NCI-H524 treated with DMSO at 0.1 percent for 48 hours (cell line): ENCODE results near the gene CCL28.
"Not testable (repeated sequence)": the region's sequence is repeated elsewhere in the genome, so short reads cannot be mapped to it uniquely, and the experiment has no call there.

ENCODE experiments used
- DNase-seq: peaks from one replicate; lab custom pipeline; 2025; lab: John Stamatoyannopoulos, UW

CCL28 gene, protein sequence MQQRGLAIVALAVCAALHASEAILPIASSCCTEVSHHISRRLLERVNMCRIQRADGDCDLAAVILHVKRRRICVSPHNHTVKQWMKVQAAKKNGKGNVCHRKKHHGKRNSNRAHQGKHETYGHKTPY

DNA sequence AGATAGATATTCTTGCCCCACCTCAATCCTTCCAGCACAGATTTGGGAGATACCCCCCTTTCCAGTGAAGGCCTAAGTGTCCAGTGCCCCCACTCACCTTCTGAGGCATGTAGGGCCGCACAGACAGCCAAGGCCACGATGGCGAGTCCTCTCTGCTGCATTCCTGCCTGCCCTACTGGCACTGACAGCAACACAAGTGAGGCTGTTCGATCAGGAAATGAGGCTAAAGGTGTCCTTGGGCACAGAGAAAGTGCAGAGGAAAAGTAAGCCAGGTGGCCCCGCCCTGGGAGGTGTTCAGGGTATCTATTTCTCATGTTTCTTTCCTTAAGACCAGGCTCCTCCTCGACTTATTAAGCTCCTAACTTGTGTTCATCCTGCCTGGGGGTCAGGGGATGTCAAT is at the start of gene CCL28:
Gene CCL28 (minus strand): TSS at position 236 of the 400 bp plus-strand sequence. CDS start 75 bp downstream, at position 161.
- DNase-seq: no peak

DNA sequence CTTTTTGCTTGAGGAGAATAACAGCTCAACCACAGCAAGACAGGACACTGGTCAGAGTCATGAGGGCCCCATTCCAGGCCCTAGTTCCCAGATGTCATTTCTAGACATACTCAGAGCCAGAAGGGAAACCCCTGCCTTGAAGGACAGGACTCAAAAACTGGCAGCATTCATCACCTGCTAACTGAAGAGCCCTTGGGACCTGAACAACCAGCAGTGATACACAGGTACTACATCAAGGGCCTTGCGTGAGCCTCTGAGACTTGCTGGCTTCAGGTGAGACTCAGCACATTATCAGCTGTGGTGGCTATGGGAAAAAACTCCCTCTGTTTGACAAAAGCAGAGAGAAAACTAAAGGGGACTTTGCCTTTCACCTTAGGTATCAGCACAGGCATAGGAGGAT is 48.9 kb upstream of the CCL28 start:
- DNase-seq: no peak

DNA sequence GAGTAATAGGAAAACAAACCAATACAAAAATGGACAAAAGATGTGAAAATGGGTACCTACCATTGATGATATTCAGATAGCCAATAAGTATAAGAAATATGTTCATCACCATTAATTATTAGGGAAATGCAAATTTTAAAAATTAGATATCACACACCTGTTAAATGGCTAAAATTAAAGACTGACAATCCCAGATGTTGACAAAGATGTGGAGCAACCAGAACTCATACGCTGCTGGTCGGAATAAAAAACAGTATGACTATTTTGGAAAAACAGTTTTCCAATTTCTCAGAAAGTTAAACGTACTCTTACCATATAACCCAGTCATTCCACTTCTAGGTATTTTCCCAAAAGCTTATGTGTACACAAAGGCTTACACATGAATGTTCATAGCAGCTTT is 44.4 kb upstream of the CCL28 start:
- DNase-seq: no peak

DNA sequence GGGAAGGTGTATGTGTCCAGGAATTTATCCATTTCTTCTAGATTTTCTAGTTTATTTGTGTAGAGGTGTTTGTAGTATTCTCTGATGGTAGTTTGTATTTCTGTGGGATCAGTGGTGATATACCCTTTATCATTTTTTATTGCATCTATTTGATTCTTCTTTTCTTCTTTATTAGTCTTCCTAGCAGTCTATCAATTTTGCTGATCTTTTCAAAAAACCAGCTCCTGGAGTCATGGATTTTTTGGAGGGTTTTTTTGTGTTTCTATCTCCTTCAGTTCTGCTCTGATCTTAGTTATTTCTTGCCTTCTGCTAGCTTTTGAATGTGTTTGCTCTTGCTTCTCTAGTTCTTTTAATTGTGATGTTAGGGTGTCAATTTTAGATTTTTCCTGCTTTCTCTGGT is 29.4 kb upstream of the CCL28 start:
- not testable (repeated sequence) for DNase-seq

DNA sequence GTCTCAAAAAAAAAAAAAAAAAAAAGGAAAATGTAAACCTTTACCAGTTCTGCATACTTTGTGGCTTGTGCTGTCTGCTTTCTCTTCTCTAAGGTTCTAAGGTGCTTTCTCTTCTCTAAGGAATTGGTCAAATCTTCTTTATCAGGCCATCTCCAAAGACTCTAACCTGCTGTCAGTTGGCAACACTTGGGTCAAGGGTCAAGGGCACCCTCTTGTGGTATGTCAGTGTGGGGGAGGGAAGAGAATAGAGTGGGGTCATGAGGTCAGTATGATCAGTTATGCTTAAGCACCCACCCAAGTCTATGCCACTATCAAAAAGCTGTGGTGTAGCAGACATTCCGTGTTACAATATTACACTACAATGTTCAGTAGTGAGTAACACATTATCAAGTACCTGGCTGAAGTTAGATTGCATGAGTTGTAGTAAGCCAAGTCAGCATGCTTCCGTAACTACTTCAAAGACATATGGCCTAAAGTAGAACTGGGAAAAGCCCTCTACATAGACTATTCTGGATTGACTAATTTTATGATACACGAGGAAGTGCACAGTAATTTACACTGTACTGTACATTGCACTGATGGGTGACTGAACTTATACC is 25.0 kb upstream of the CCL28 start:
- no peak for DNase-seq

DNA sequence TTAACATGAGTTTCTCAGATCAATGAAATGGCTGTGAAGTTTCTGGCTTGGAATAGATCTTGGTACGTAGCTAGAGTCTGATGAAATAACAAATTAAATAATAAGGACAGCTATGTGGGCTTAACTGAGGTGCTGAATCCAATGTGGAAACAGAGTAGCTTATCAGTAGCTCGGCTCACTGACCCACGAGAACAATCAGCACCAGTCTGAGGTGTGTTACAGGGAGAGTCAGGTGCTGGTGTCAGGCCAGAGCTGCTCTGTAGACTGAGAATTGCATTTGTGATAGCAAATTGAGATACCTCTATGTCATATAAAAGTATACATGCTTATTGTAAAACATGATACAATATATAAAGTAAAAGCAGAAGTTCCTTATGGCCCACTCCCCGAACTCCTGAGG is 21.2 kb upstream of the CCL28 start:
- DNase-seq: no peak

DNA sequence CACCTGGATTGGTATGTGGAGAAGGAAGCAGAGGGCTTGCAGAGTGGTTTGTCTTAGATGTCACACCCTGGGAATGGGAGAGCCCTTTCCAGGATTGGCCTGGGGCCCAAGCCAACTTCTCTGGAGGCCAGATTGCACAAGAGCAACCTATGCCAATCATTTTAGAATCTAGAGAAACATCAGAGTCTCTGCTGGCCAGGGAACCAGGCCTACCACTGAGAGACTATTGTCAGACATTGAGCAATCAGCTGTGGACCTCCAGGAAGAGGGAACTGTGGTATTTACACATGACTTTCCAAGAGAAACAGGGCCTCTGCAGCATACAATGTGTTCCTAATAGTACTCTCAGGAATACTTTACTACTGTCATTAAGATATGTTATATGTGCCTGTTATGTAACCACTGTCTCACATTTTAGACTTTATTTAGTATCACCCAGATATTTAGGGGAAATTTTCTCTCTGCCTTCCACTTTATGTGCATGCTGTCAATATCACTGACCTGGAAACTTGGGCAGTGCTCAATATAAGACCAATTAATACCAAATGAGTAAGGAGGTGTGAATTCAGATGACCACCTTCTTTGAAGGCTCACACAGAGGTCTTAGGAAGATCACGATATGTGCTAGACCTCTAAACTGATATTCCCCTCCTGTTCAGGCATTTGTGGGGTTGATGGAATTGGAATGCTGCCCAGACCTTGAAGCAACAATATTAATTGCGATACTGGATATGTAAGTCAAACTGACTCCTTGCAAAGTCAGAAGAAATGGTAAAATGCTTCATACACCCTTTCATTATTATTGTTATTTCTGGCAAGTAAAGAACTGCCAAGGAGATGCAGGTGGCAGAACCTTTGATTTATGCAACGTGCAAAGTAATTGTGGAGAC is 20.5 kb upstream of the CCL28 start:
- DNase-seq: no peak

DNA sequence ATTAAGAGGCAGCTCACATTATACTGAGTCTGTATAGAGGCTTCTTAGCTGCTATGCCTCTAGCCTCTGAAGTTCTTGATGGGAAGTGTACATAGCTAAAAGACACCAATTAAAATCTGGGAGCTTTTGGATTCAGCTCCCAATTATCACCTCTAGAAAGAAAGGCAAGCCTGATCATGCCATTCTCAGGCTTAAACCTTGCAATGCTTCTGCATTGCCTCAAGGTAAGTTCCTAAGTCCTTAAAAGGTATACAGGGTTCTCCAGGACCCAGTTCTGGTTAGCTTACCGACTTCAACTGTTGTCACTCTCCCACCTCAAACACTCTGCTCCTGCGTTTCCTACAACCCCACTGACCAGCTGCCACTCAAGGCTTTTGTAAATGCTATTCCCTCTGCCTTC is 17.5 kb upstream of the CCL28 start:
- no peak for DNase-seq

DNA sequence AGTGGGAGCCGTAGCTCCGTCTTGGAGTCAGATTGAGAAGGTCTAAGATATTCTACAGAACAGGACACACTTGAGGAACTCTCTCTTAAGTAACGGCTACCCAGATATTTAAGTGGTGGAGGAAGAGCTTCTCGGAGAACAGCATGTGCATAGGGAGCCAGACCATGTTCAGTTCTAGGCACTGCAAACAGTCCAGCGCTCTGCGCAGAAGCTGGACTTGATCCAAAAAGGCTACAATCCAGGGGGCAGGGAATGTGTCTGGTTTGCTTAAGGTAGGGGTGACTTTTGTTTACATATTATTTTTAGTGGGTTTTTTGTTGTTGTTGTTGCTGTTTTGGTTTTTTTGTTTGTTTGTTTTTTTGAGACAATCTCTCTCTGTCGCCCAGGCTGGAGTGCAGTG is 16.8 kb upstream of the CCL28 start:
- DNase-seq: no peak

DNA sequence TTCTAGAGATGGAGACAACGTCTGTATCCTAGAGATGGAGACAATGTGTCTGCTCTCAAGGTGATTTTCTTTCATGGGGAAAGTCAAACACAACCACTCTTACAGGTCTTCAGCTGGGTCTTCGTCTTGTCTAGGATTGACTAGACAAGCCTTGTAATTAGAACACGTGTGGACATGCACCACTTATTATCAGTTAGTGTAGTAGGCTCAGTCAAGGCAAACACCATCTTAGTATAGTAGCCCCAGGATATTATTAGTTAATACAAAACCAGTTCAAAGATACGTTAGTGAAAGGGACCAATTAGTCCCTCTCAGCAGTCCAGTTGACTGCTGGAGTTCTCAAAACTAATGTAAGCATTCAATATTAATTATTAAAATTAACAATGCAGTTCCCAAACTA is 15.1 kb upstream of the CCL28 start:
- no peak for DNase-seq

DNA sequence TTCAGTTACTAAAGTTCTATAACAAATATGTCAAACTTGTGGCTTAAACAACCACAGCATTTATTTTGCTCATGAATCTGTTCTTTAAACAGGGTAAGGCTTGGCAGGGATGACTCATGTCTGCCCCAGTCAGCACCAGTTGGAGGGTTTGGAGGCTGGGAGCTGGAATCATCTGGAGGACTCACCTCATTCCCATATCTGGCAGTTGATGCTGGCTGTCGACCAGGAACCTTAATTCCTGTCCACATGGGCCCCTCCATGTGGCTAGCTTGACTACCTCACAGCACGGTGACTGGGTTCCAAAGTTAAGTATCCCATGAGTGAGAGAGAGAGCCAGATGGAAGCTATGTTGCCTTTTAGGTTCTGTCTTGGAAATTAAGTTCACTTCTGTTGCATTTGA is 13.8 kb upstream of the CCL28 start:
- no peak for DNase-seq

DNA sequence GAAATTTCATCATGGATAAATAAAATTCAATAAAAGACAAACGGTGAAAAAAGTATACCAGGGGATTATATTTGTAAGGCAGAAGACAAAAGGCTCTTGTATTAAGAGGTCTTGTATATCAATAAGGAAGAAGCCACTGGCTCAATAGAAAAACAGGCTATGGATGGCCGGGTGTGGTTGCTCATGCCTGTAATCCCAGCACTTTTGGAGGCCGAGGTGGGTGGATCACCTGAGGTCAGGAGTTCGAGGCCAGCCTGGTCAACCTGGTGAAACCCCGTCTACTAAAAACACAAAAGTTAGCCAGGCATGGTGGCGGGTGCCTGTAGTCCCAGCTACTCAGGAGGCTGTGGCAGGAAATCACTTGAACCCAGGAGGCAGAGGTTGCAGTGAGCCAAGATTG is 10.9 kb upstream of the CCL28 start:
- not testable (repeated sequence) for DNase-seq

DNA sequence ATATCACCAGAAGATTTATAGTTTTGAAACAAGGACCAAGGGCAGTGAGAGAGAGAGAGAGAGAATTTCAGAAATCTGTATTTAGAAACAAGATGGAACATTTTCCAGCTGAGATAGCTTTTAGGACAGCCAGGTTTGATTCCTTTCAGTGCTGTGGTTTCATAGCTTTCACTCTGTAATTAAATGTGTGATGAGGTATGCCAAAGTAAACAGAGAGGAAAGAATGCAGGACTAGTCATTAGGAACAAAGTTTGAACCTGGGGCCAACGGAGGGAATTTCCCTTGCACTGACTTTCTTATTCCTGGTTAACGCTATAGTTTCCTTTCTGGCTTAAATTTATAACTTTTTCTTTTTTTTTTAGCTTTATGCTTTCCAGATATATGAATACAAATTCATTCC is 10.0 kb upstream of the CCL28 start:
- no peak for DNase-seq

DNA sequence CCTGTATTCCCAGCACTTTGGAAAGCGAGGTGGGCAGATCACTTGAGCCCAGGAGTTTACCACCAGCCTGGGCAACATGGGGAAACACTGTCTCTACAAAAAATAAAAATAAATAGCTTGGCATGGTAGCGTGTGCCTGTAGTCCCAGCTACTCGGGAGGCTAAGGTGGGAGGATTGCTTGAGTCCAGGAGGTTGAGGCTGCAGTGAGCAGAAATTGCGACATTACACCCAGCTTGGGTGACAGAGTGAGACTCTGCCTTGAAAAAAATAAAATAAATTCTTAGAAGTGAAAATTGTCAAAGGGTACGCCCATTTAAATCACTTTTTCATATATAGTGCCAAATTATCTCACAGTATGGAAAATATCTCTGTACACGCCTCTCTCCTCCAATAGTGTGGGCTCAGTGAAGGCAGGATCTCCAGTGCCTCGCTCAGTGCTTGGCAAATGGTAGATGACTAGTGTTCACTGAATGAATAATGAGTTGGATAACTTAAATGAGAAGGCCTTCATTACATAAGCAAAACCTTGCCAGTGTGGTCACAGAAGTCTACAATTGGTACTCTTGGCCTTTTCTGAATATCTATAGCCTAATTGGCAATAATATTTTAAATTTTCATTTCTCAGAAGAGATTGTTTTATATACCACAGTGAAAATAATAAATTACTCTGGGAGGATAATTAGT is 9.4 kb upstream of the CCL28 start:
- DNase-seq: no peak

DNA sequence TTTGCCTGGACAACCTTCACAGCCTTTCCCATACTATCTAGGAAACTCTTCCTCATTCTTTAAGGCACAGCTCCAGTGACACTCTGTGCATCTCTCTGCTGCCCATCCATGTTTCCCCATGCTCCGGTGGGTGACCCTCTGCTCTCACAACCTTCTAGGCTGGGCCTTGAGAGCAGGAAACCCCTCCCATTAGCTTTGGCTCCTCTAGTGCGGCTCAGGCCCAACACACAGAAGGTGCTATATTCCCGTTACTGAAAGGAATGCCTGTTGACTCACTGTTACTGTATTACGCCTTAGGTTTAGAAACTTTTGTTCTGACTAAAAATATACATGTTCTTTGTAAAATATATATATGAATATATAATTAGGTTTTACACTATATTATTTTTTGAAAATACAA is 8.1 kb upstream of the CCL28 start:
- no peak for DNase-seq

DNA sequence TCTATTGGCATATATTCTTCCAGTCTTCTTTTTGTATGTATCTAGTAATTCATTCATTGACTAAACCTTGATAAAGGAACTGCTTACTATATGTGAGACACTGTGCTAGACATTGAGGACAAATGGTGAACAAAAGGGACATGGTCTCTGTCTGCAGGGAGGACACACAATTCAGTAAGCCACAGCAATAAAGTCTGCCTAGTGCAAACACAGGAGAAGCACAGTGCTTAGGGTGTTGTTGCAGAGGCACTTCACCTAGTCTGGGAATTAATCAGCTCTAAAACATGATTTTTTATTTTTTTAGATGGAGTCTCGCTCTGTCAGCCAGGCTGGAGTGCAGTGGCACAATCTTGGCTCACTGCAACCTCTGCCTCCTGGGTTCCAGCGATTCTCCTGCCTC is 6.4 kb upstream of the CCL28 start:
- no peak for DNase-seq

DNA sequence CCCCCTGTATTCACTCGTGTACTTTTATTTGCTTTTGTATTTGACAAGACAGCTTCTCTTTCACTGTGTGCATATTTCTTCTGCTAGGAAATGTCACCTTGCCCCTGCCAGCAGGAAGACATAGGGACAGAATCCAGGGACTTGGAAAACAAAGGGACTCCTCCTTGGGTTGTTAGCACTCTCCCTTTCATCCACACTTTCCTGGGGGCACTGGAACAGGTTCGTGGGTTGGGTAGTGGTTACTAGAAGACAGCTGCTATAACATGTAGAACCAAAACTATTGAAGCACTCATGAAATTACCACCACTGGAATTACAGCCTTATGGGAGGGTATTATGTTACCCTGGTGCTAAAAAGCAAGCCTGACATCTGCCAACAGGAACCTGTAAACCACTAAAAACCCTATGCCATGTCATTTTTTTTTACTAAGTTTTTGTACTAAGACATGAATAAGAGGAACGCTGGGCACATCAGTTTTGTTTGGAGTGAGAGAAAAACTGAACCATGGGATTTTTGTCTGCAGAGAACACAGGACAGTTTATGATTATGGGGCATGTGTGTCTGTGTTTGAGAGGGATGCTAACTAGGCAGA is 4.7 kb upstream of the CCL28 start:
- peak; percentile 88 for DNase-seq

DNA sequence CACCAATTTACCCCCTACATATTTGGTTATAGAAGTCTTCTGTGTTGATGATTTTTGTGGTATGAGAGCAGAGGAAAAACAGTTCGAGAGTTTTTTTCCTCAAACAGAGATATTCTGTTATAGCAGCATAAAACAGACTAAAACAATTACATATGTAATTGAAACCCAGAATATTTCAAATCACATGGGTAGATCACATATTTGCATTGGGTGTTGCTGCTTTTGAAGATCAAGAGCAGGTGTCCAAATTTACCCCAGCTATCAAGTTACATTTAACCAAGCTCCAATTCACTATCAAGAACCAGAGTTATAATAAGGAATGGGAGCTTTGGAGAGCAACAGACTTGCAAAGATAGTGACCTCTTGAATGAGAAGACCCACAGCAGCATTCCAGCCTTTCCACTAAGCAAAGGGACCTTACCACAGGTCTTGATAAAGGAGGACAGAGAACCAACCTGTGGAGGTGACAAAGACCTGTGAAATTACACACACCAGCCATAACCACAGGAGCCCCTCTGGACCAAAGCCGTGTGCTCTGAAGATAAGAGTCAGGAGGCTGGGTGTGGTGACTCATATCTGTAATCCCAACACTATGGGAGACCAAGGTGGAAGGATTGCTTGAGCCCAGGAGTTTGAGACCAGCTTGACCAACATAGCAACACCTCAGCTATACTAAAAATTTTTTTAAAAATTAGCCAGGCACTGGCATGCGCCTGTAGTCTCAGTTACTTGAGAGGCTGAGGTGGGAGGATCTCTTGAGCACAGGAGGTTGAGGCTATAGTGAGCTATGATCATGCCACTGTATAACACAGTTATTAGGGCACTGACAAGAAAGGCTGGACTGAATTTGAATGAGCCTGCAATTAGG is 4.0 kb upstream of the CCL28 start:
- no peak for DNase-seq

DNA sequence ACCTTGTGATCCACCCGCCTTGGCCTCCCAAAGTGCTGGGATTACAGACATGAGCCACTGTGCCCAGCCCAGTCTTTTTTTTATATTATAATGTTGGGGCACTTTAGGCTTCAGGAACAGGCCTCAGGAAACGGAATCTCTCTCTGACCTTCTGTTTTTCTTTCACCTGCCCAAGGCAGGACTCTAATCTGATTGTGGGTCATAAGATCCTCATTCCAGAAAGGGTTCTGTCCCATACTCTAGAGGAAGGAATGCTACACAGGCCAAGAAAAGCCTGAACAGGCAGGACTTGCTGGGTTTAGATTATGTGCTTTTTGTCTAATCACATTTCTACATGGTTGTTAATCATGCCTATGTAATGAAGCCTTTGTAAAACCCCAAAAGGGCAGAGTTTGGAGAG is 1.8 kb upstream of the CCL28 start:
- DNase-seq: no peak

DNA sequence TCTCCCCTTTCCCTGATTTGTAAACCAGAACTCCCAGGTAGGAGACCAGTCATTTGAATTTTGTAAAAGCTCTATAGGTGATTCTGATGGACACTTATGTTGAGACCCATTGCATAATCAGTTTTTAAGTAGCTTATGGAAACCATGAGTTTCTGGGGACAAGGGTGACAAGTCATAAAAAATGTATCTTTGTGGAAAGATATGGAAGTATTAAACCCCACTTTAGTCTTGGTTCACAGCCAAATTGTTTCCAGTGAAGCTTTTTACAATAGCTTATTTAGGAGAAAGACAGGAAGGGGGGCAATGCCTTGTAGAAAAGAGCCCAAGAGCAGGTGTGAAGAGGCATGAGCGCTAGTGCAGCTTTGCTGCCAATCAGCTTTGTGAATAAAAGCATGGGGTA is 453 bp upstream of the CCL28 start:
- DNase-seq: no peak

DNA sequence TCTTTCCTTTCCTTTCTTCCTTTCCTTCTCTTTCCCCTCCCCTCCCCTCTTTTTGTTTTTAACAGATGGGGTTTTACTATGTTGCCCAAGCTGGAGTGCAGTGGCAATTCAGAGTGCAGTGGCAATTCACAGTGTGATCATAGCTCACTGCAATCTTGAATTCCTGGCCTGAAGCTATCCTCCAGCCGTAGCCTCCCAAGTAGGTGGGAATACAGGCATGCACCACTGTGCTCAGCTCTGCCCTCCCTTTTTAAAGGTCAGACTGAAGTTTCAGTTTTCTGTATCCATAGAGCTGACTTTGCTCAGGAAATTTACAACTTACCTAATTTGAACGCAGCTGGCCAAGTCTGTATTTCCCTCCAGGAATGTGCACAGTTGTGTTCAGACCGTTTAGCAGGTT is 696 bp downstream of the CCL28 start:
- no peak for DNase-seq

DNA sequence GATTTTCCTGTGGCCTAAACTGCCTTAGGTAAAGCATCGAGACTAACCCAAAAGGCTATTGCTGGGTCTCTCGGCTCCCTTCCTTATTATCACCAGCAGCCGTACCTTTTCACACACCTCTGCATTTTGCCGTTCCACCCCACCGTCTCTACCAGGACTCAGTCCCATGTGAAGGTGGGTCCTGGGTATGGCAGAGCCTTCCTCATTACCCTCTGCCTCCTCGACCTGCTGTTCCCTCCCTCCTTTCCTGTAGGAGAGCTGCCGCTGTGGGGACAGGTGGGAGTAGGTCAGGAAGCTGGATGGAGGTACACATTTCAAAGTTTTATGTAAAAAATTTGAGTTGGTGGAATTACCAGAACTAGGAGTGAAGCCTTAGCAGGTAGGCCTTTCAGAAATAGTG is 1.8 kb downstream of the CCL28 start:
- no peak for DNase-seq
